ENCODE measurements around the gene MB.

The MB gene

DNA sequence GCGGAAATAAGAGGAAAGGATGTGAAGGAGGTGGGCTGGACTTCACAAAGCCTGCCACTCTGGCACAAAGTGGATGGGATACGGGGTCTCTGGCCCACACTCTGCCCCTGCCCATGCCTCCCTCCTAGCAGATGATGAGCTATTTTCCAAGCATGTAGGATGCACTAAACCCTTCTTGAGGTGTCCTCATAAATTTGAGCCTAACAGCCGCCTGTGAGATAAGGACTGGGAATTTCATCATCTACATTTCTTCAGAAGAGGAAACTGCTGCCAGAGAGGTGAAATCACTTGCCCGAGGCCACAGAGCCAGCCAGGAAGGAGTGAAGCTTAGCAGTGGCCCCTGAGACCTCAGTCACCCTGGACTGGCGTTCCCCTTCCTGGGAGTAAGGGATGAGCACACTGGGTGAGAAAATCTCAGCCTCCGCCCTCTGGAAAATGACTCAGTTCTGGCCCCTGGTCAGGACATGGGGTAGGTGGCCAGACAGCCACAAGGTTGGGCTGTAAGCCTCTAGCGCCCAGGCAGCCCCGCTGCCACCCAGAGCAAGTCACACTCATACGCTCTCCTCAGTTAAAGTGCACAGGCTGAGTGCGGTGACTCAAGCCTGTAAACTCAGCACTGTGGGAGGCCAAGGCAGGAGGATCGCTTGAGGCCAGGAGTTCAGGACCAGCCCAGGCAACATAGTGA lies 27.9 kb downstream of the MB start (continued):
- TF ChIP-seq, protein P1, sequence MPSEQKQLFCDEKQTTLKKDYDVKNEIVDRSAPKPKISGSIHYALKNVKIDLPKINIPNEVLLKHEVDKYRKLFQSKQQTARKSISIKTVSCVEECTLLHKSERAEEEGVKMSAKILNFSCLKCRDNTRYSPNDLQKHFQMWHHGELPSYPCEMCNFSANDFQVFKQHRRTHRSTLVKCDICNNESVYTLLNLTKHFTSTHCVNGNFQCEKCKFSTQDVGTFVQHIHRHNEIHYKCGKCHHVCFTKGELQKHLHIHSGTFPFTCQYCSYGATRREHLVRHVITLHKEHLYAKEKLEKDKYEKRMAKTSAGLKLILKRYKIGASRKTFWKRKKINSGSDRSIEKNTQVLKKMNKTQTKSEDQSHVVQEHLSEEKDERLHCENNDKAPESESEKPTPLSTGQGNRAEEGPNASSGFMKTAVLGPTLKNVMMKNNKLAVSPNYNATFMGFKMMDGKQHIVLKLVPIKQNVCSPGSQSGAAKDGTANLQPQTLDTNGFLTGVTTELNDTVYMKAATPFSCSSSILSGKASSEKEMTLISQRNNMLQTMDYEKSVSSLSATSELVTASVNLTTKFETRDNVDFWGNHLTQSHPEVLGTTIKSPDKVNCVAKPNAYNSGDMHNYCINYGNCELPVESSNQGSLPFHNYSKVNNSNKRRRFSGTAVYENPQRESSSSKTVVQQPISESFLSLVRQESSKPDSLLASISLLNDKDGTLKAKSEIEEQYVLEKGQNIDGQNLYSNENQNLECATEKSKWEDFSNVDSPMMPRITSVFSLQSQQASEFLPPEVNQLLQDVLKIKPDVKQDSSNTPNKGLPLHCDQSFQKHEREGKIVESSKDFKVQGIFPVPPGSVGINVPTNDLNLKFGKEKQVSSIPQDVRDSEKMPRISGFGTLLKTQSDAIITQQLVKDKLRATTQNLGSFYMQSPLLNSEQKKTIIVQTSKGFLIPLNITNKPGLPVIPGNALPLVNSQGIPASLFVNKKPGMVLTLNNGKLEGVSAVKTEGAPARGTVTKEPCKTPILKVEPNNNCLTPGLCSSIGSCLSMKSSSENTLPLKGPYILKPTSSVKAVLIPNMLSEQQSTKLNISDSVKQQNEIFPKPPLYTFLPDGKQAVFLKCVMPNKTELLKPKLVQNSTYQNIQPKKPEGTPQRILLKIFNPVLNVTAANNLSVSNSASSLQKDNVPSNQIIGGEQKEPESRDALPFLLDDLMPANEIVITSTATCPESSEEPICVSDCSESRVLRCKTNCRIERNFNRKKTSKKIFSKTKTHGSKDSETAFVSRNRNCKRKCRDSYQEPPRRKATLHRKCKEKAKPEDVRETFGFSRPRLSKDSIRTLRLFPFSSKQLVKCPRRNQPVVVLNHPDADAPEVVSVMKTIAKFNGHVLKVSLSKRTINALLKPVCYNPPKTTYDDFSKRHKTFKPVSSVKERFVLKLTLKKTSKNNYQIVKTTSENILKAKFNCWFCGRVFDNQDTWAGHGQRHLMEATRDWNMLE (tag by site-specific recombination; conservative IDR thresholded peaks at IDR 0.05; ENCODE audit: low read depth): 0 out of 2 replicates have a peak, but pooled peaks have one; percentile 12
- TF ChIP-seq ATF2 (tag by site-specific recombination; IDR thresholded peaks at IDR 0.05; ENCODE audit: low read depth) (peak; percentile 20; the same call in 1 of the 2 replicates), ZFP3 (tag by site-specific recombination; IDR thresholded peaks at IDR 0.05; ENCODE audit: low read depth) (no peak), ZBTB48 (tag by site-specific recombination; IDR thresholded peaks at IDR 0.05) (peak; percentile 77), ZNF776 (tag by site-specific recombination; IDR thresholded peaks at IDR 0.05; ENCODE audit: borderline replicate concordance) (no peak), ZFP69B (tag by site-specific recombination; IDR thresholded peaks at IDR 0.05) (0 out of 2 replicates have a peak, but pooled peaks have one; percentile 16), ZBTB8A (tag by site-specific recombination; IDR thresholded peaks at IDR 0.05) (peak; percentile 57), ZNF580 (tag by site-specific recombination; IDR thresholded peaks at IDR 0.05) (0 out of 2 replicates have a peak, but pooled peaks have one; percentile 42), ZNF777 (tag by site-specific recombination; IDR thresholded peaks at IDR 0.05; ENCODE audit: borderline replicate concordance) (no peak), SCRT1 (tag by site-specific recombination; IDR thresholded peaks at IDR 0.05; ENCODE audit: borderline replicate concordance) (no peak), ZNF2 (tag by site-specific recombination; IDR thresholded peaks at IDR 0.05) (0 out of 2 replicates have a peak, but pooled peaks have one; percentile 39), ZIC2 (tag by site-specific recombination; IDR thresholded peaks at IDR 0.05) (peak; percentile 86), KLF16 (tag by site-specific recombination; IDR thresholded peaks at IDR 0.05) (peak; percentile 60; the same call in 1 of the 2 replicates), ZNF639 (tag by site-specific recombination; IDR thresholded peaks at IDR 0.05) (no peak), EGR2 (tag by site-specific recombination; IDR thresholded peaks at IDR 0.05; ENCODE audit: low read depth) (peak; percentile 44; the same call in 1 of the 2 replicates), TRIM28 (IDR thresholded peaks at IDR 0.05; ENCODE audit: borderline replicate concordance, low read length) (no peak), KLF9 (tag by site-specific recombination; IDR thresholded peaks at IDR 0.05; ENCODE audit: low read depth) (no peak)
- TF ChIP-seq, protein P2, sequence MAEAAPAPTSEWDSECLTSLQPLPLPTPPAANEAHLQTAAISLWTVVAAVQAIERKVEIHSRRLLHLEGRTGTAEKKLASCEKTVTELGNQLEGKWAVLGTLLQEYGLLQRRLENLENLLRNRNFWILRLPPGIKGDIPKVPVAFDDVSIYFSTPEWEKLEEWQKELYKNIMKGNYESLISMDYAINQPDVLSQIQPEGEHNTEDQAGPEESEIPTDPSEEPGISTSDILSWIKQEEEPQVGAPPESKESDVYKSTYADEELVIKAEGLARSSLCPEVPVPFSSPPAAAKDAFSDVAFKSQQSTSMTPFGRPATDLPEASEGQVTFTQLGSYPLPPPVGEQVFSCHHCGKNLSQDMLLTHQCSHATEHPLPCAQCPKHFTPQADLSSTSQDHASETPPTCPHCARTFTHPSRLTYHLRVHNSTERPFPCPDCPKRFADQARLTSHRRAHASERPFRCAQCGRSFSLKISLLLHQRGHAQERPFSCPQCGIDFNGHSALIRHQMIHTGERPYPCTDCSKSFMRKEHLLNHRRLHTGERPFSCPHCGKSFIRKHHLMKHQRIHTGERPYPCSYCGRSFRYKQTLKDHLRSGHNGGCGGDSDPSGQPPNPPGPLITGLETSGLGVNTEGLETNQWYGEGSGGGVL (tag by site-specific recombination; IDR thresholded peaks at IDR 0.05): peak; percentile 36; the same call in 1 of the 2 replicates
- TF ChIP-seq, protein P3, sequence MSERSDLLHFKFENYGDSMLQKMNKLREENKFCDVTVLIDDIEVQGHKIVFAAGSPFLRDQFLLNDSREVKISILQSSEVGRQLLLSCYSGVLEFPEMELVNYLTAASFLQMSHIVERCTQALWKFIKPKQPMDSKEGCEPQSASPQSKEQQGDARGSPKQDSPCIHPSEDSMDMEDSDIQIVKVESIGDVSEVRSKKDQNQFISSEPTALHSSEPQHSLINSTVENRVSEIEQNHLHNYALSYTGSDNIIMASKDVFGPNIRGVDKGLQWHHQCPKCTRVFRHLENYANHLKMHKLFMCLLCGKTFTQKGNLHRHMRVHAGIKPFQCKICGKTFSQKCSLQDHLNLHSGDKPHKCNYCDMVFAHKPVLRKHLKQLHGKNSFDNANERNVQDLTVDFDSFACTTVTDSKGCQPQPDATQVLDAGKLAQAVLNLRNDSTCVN (tag by site-specific recombination; optimal IDR thresholded peaks at IDR 0.05): no peak
- TF ChIP-seq, protein P4, sequence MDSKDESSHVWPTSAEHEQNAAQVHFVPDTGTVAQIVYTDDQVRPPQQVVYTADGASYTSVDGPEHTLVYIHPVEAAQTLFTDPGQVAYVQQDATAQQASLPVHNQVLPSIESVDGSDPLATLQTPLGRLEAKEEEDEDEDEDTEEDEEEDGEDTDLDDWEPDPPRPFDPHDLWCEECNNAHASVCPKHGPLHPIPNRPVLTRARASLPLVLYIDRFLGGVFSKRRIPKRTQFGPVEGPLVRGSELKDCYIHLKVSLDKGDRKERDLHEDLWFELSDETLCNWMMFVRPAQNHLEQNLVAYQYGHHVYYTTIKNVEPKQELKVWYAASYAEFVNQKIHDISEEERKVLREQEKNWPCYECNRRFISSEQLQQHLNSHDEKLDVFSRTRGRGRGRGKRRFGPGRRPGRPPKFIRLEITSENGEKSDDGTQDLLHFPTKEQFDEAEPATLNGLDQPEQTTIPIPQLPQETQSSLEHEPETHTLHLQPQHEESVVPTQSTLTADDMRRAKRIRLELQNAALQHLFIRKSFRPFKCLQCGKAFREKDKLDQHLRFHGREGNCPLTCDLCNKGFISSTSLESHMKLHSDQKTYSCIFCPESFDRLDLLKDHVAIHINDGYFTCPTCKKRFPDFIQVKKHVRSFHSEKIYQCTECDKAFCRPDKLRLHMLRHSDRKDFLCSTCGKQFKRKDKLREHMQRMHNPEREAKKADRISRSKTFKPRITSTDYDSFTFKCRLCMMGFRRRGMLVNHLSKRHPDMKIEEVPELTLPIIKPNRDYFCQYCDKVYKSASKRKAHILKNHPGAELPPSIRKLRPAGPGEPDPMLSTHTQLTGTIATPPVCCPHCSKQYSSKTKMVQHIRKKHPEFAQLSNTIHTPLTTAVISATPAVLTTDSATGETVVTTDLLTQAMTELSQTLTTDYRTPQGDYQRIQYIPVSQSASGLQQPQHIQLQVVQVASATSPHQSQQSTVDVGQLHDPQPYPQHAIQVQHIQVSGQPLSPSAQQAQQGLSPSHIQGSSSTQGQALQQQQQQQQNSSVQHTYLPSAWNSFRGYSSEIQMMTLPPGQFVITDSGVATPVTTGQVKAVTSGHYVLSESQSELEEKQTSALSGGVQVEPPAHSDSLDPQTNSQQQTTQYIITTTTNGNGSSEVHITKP (tag by site-specific recombination; IDR thresholded peaks at IDR 0.05): peak; percentile 32; the same call in 1 of the 2 replicates
- TF ChIP-seq, protein P5, sequence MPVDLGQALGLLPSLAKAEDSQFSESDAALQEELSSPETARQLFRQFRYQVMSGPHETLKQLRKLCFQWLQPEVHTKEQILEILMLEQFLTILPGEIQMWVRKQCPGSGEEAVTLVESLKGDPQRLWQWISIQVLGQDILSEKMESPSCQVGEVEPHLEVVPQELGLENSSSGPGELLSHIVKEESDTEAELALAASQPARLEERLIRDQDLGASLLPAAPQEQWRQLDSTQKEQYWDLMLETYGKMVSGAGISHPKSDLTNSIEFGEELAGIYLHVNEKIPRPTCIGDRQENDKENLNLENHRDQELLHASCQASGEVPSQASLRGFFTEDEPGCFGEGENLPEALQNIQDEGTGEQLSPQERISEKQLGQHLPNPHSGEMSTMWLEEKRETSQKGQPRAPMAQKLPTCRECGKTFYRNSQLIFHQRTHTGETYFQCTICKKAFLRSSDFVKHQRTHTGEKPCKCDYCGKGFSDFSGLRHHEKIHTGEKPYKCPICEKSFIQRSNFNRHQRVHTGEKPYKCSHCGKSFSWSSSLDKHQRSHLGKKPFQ (tag by site-specific recombination; IDR thresholded peaks at IDR 0.05): no peak

All from HEK293 (cell line).